ENCODE results near the gene FGFR2.
A peak's percentile ranks its signal among the peaks of the same experiment; 100 is the strongest.

The FGFR2 gene

GRCh38 chr10:121608469-121609190, 10.4 kb upstream of the FGFR2 start:
- DNase-seq (ENCODE audit: low read depth): peak; percentile 24
- TF ChIP-seq CTCF (IDR thresholded peaks at IDR 0.05; ENCODE audit: low read depth, low read length): peak; percentile 50
- TF ChIP-seq MAX (IDR thresholded peaks at IDR 0.05; ENCODE audit: low read depth, low read length): no peak
- H3K4me3 ChIP-seq (ENCODE audit: low read depth, low read length): no peak overlapping the region

GRCh38 chr10:121607310-121608055, 9.2 kb upstream of the FGFR2 start:
- no peak overlapping the region for H3K4me3 ChIP-seq (ENCODE audit: low read depth, low read length)
- TF ChIP-seq MAX (IDR thresholded peaks at IDR 0.05; ENCODE audit: low read depth, low read length) (no peak), POLR2A (IDR thresholded peaks at IDR 0.05; ENCODE audit: extremely low read depth, insufficient read length) (no peak)
- no peak for DNase-seq (ENCODE audit: low read depth)

GRCh38 chr10:121605708-121606107, 7.5 kb upstream of the FGFR2 start:
- TF ChIP-seq MYC (IDR thresholded peaks at IDR 0.05; ENCODE audit: low read depth, low read length) (no peak), POLR2A (IDR thresholded peaks at IDR 0.05; ENCODE audit: extremely low read depth, insufficient read length) (no peak)
- no peak for DNase-seq (ENCODE audit: low read depth)
- H3K4me3 ChIP-seq (ENCODE audit: low read depth, low read length): no peak overlapping the region

GRCh38 chr10:121601458-121601857, 3.2 kb upstream of the FGFR2 start:
- DNase-seq (ENCODE audit: low read depth): no peak
- TF ChIP-seq MAX (IDR thresholded peaks at IDR 0.05; ENCODE audit: low read depth, low read length) (no peak), MYC (IDR thresholded peaks at IDR 0.05; ENCODE audit: low read depth, low read length) (no peak), CTCF (IDR thresholded peaks at IDR 0.05; ENCODE audit: low read depth, low read length) (no peak), POLR2A (IDR thresholded peaks at IDR 0.05; ENCODE audit: extremely low read depth, insufficient read length) (no peak)
- H3K4me3 ChIP-seq (ENCODE audit: low read depth, low read length): no peak overlapping the region

- TF ChIP-seq MYC (IDR thresholded peaks at IDR 0.05; ENCODE audit: low read depth, low read length) (no peak), POLR2A (IDR thresholded peaks at IDR 0.05; ENCODE audit: extremely low read depth, insufficient read length) (no peak), MAX (IDR thresholded peaks at IDR 0.05; ENCODE audit: low read depth, low read length) (no peak), CTCF (IDR thresholded peaks at IDR 0.05; ENCODE audit: low read depth, low read length) (no peak)
- H3K4me3 ChIP-seq (ENCODE audit: low read depth, low read length): no peak overlapping the region
- DNase-seq (ENCODE audit: low read depth): no peak
Observed at GRCh38 chr10:121600611-121601010, 2.4 kb upstream of the FGFR2 start.

GRCh38 chr10:121599947-121600346, 1.7 kb upstream of the FGFR2 start:
- DNase-seq (ENCODE audit: low read depth): no peak
- no peak overlapping the region for H3K4me3 ChIP-seq (ENCODE audit: low read depth, low read length)

More at GRCh38 chr10:121599947-121600346, 1.7 kb upstream of the FGFR2 start:
- TF ChIP-seq MYC (IDR thresholded peaks at IDR 0.05; ENCODE audit: low read depth, low read length) (no peak), POLR2A (IDR thresholded peaks at IDR 0.05; ENCODE audit: extremely low read depth, insufficient read length) (no peak), MAX (IDR thresholded peaks at IDR 0.05; ENCODE audit: low read depth, low read length) (no peak), CTCF (IDR thresholded peaks at IDR 0.05; ENCODE audit: low read depth, low read length) (no peak)

All from NB4 (cell line).